GM23338 (cell line): ENCODE measurements around the gene SEPTIN7.

Experiments used
- CTCF ChIP-seq, 2 experiments: fragments of 200-600 bp in 1 of 2; sonication (generic) in 1 of 2; conservative IDR thresholded peaks; 2 replicates each; pipeline versions ENCODE4 v1.5.1 to v1.6.1; 2016 to 2017; ENCODE audit warnings: antibody characterized with exemption in 2 of 2, low read depth in 2 of 2, mild to moderate bottlenecking in 2 of 2, moderate library complexity in 1 of 2
- ETS1 ChIP-seq: IDR thresholded peaks from 2 replicates; pipeline ENCODE4 v1.6.1; 2016; ENCODE audit warnings: antibody characterized with exemption
- EZH2 ChIP-seq: fragments of 200-600 bp; sonication (generic); IDR thresholded peaks from one replicate; pipeline ENCODE4 v1.8.0; 2017; ENCODE audit warnings: antibody characterized with exemption, mild to moderate bottlenecking, low read depth; ENCODE audit not compliant: unreplicated experiment
- EZH2phosphoT487 ChIP-seq: fragments of 200-600 bp; sonication (generic); IDR thresholded peaks from one replicate; pipeline ENCODE4 v1.8.1; 2018; ENCODE audit warnings: antibody characterized with exemption; ENCODE audit not compliant: unreplicated experiment
- NANOG ChIP-seq: IDR thresholded peaks from 2 replicates; pipeline ENCODE4 v1.6.1; 2016; ENCODE audit warnings: antibody characterized with exemption, borderline replicate concordance
- POLR2AphosphoS5 ChIP-seq: IDR thresholded peaks from 2 replicates; pipeline ENCODE4 v1.6.1; 2016; ENCODE audit warnings: antibody characterized with exemption, low read depth
- REST ChIP-seq: IDR thresholded peaks from one replicate; pipeline ENCODE4 v1.6.1; 2018; ENCODE audit warnings: antibody characterized with exemption; ENCODE audit not compliant: unreplicated experiment

GRCh38 chr7:35816514-35816913 lies 15.7 kb downstream of the SEPTIN7 start:
- TF ChIP-seq CTCF (conservative IDR thresholded peaks at IDR 0.05; ENCODE audit: low read depth in 2 of 2) (no peak), EZH2 (no peak), EZH2phosphoT487 (no peak), POLR2AphosphoS5 (no peak), NANOG (no peak), REST (no peak), ETS1 (no peak)
